GM19467 (cell line): ENCODE results near the gene ZNF184.
"Not testable (repeated sequence)": the region's sequence is repeated elsewhere in the genome, so short reads cannot be mapped to it uniquely, and the experiment has no call there.

Experiments
- ATAC-seq: cut with Tn5 transposase; IDR thresholded peaks from one replicate; pipeline ENCODE4 v1.9.1; 2021; ENCODE audit warnings: mild to moderate bottlenecking, moderate library complexity; ENCODE audit not compliant: unreplicated experiment

ZNF184 gene

DNA sequence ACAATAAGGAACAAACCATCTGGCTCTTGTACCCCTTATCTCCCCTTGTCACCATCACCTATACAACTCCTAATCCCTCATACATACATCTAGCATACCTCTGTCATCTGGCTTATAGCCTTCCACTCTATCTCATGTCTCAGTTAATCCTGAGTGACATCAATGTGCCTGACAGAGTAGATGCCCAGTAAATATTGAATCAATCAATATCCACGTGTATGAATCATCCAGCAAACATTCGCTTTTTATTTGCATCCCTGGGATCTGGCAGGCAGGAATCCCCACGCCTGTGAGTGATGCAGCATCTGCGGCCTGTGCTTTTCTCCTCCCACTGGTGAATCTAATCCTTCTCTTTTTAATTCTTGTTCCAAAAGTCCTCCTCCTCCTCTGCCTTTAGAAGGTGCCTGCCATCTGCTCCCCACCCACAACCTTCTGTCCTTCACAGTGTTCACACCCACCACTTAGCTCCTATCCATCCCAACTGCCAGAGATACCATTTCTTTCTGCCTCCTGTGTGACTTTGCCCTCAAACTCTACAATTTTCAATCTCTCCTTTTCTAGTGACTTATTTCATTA, 46.8 kb downstream of the ZNF184 start:
- no peak for ATAC-seq

DNA sequence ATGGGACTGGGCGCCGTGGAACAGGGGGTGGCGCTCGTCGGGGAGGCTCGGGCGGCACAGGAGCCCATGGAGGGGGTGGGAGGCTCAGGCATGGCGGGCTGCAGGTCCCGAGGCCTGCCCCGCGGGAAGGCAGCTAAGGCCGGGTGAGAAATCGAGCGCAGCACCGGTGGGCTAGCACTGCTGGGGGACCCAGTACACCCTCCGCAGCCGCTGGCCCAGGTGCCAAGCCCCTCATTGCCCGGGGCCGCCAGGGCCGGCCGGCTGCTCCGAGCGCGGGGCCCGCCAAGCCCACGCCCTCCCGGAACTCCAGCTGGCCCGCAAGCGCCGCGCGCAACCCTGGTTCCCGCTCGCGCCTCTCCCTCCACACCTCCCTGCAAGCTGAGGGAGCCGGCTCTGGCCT, 48.1 kb downstream of the ZNF184 start:
- ATAC-seq: not testable (repeated sequence)

GRCh38 chr6:27422651-27423332, 50.1 kb downstream of the ZNF184 start:
- no peak for ATAC-seq

DNA sequence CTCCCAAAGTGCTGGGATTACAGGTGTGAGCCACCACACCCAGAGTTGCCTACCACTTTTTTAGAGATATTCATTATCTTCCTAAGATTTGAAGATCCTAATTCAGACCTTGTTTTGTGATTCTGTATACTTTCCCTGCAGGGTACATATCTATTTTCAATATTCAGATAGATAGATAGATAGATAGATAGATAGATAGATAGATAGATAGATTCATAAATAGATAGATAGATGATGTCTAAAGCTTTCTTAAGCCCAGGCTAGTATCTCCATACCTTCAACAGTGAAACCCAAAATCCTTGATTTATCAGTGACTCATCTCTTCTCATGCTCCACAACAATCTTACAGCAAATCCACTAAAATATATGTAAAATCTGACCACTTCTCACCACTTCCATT, 53.5 kb downstream of the ZNF184 start:
- no peak for ATAC-seq

- no peak for ATAC-seq
These were observed 57.0 kb downstream of the ZNF184 start for GRCh38 chr6:27415898-27416297.

DNA sequence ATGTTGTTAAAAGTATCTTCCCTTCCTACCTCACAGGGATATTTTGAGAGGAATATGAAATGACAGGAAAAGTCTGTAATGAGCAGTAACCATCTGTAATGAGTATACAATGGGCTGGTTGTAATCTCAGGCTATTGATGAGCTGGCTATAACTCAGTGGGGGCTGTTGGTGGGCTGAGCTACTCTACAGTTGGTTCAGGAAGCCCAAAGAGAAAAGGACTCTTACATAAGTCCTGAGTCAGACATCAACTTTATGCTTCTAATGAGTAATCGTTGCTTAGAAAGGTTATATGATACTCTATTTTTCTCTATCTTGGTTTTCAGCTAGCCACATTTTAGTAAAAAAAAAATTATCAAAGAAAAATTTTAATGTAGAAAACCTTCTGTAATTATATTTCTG, 57.9 kb downstream of the ZNF184 start:
- no peak for ATAC-seq

GRCh38 chr6:27414300-27414699, 58.6 kb downstream of the ZNF184 start:
- no peak for ATAC-seq

DNA sequence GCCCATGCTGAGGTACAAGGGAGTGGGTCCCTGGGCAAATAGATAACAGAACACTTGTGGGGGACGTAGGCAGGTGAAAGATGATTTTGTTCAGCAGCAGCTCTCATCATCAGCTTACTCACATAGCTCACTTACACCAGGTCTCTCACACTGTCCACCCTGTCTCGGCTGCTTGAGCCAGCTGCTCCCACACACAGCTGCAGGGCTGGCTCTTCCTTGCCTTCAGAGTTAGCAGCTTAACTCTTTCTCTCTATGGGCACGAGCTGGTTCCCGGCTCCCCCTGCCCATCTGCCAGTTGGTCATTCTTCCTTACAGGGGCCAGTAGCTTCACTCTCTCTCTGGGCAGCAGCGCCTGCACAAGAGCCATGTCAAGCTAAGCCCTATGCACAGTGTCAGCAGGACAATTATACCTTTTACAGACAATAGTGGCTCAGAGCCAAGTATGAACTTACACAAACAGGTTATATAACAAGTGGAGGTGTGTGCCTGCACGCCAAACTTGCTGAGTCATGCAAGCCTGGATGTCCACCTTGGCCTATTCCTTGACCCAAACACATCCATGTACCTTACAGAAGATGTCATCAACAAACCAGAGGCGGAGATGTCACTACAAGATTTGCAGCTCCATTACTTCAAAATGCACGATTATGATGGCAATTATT, 65.6 kb downstream of the ZNF184 start:
- no peak for ATAC-seq

DNA sequence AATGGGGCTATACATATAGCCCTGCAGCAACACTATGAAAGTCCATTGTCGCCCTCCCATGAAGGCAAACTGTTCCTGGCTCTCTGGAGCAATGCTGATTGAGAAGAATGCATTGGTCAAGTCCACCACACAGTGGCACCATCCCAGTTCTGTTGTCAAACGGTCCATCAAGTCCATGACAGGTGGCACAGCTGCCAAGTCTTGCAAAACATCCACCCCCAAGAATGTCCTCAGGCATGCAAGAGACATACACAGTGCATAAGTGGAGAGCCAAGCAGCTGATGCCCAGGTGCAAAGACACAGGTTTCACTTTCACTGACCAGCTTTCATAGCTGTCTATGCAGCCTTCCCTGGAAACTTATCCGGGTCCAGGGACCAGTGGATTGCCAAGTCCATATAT, 66.8 kb downstream of the ZNF184 start:
- ATAC-seq: no peak

DNA sequence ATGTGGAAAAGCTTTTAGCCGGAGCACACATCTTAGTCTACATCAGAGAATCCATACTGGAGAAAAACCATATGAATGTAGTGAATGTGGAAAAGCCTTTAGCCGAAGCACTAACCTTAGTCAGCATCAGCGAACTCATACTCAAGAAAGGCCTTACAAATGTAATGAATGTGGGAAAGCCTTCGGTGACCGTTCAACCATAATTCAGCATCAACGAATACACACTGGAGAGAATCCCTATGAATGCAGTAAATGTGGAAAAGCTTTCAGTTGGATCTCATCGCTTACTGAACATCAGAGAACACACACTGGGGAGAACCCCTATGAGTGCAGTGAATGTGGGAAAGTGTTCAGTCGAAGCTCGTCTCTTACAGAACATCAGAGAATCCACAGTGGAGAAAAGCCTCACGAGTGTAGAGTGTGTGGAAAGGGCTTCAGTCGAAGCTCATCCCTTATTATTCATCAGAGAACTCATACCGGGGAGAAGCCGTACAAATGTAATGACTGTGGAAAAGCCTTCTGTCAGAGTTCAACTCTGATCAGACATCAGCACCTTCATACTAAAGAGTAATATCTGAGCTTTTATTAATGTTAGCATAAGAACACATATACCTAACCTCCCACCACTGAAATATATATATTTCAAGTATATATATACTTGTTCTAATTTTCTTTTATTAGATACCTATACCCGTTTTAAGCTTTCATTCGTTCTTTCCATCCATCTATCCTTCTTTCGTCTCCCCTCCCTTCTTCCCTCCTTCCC, 71.8 kb downstream of the ZNF184 start:
- no peak for ATAC-seq
